Measurements from ENCODE around the gene AGBL2.
"Not testable (repeated sequence)": the region's sequence is repeated elsewhere in the genome, so short reads cannot be mapped to it uniquely, and the experiment has no call there.

Gene AGBL2

DNA sequence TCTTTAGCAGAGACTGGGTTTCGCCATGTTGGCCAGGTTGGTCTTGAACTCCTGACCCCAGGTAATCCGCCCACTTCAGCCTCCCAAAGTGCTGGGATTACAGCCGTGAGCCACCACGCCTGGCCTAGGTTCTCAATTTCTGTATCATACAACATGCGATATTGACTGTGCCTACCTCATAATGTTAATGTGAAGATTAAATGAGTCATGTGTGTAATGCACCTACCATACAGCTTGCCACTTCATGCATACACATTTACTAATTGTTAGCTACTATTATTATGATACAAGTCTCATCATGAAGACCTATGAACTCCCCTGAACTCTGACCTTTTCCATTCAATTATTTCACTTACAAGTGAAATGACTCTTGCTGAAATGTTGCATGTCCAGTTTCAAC is 25.7 kb downstream of the AGBL2 start:
- DNase-seq (ENCODE audit: low read depth): no peak

DNA sequence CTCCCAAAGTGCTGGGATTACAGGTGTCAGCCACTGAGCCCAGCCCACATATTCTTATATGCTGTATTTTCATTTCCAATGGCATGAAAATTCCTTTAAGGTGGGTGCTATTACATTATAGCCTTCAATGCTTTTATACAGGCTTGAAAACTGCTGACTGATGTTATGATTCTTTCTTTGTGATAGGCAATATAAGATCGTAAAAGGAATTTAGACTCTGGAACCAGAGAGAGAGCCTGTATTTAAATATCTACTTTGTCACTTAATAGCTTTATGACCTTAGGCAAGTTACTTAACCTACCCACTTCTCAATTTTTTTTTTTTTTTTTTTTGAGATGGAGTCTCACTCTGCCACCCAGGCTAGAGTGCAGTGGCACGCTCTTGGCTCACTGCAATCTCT is 26.2 kb downstream of the AGBL2 start:
- no peak for DNase-seq (ENCODE audit: low read depth)

DNA sequence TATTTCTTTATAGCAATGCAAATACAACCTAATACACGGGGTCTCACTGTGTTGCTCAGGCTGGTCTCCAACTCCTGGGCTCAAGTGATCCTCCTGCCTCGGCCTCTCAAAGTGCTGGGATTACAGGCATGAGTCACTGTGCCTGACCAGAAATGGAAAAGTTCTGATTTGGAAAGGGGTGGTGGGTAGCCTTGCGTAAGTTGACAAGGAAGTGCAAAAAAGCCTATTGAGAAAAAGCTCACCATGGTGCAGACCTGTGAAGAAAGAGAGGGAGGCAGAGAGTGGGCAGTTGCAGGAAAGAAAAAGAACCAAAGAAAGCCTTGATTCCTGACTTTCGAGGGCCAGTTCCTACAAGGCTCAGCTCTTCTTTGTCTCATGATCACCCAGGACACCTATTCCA is 27.1 kb downstream of the AGBL2 start:
- DNase-seq (ENCODE audit: low read depth): no peak

- DNase-seq (ENCODE audit: low read depth): not testable (repeated sequence)
Observed at GRCh38 chr11:47686704-47687103, 28.5 kb downstream of the AGBL2 start.

DNA sequence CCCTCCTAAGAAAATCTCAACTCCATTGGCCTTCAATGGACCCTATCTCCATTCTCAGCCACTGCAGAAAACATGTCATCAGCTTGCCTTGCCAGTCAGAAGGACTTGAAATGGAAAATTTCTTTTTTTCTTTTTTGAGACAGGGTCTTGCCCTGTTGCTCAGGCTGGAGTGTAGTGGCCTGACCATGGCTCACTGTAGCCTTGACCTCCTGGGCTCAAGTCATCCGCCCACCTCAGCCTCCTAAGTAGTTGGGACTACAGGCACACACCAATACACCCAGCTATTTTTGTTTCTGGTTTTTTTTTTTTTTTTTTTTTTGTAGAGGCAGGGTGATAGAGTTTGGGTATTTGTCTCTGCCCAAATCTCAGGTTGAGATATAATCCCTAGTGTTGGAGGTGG is 29.0 kb downstream of the AGBL2 start:
- no peak for DNase-seq (ENCODE audit: low read depth)

DNA sequence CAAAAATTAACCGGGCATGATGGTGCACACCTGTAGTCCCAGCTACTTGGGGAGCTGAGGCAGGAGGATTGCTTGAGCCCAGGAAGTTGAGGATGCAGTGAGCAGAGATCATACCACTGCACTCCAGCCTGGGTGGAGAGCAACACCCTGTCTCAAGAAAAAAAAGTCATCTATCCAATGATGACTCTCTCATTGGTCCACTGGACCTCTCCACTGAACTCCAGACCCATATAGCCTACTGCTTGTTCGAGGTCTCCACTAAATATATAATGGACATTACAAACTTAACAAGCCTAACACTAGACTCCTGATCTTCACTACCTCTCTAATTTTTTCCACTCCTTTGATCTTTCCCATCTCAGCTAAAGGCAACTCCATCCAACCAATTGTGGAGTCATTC is 39.3 kb downstream of the AGBL2 start:
- no peak for DNase-seq (ENCODE audit: low read depth)

DNA sequence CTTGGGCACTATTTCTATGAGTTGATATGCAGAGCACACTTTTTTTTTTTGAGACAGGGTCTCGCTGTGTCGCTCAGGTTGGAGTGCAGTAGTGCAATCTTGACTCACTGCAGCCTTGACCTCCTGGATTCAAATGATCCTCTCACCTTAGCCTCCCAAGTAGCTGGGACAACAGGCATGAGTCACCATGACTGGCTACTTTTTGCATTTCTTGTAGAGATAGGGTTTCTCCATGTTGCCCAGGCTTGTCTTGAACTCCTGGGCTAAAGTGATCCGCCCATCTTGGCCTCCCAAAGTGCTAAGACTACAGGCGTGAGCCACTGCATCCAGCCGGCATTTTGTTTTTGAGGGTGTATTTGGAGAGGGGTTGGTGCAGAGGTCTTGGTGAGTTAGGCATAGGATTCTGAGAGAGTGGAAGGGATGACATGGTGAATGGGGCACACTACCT is 42.9 kb downstream of the AGBL2 start:
- no peak for DNase-seq (ENCODE audit: low read depth)

DNA sequence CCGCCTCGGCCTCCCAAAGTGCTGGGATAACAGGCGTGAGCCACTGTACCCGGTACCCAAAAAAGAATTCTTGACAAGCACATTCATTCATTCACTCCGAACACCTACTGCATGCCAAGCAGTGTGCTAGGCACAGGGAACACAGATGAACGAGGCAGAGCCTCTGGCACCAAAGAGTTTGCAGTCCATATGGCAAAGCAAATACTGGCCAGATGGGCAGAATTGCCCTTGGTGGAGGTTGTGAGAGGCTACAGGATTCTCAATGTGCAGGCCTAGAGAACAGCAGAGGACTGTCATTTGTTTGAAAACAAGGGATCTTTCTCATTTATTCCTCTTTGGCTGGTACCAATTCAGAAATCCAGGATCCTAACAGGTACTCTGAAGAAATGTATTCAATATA is 45.3 kb downstream of the AGBL2 start:
- no peak for DNase-seq (ENCODE audit: low read depth)

DNA sequence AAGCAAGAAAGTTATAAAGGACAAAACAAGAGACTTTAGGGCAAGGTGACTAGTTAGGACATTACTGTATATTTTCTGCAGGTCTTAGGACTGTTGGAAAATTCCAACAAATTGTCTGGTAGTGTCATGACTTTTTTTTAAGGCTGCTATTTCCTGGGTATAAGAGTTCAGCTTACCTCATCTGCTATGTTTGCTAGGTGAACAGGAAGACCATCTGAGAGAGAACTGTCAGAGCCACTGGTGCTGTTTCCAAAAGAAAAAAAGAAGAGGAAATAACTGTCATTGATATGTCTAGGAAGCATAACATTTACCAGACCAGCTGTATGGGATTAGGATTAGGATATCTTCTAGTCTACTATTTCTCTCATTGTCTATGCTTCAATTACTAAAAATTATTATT is 46.5 kb downstream of the AGBL2 start:
- DNase-seq (ENCODE audit: low read depth): no peak

DNA sequence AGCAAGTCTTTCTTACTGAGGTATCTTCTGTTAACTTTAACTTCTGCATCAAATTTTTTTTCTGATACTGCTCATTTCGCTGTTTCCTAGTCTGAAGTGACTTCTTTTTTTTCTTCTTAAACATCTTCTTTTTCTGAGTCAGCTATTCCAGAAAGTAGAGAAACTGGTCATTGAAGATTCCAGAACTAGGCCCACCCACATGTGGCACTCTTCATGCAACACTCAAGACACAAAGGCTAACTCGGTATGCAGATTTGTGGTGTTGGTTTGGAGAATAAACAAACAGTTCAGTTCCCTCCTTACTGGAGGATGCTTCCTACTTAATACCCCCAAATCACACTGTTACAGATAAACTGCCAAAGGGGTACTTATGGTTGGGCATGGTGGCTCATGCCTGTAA is 47.6 kb downstream of the AGBL2 start:
- DNase-seq (ENCODE audit: low read depth): no peak

DNA sequence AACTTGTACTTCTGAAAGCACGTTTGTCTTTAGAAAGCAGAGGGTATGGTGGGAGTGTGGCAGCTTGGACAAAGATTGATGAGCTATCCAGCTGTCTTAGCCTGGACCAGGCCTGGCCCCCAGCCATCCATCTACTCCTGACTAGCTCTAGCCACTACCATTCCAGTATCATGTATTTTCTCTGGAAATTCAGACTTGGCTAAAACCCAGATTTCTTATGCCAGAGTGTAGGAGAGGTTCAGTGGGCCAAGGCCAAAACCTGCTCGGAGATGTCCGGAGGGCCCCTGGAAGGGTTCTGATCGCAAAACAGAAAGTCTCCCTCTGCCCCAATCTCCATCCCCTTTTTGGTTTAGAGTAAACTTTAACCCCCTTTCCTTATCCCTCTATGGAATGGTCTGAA is 48.0 kb downstream of the AGBL2 start:
- no peak for DNase-seq (ENCODE audit: low read depth)

- DNase-seq (ENCODE audit: low read depth): not testable (repeated sequence)
Observed at GRCh38 chr11:47664936-47665335, 50.2 kb downstream of the AGBL2 start.

- no peak for DNase-seq (ENCODE audit: low read depth)
Observed at GRCh38 chr11:47661245-47661644, 53.9 kb downstream of the AGBL2 start.

- no peak for DNase-seq (ENCODE audit: low read depth)
Observed at GRCh38 chr11:47659276-47659675, 55.9 kb downstream of the AGBL2 start.

GRCh38 chr11:47656260-47656885 is 58.8 kb downstream of the AGBL2 start:
- no peak for DNase-seq (ENCODE audit: low read depth)

DNA sequence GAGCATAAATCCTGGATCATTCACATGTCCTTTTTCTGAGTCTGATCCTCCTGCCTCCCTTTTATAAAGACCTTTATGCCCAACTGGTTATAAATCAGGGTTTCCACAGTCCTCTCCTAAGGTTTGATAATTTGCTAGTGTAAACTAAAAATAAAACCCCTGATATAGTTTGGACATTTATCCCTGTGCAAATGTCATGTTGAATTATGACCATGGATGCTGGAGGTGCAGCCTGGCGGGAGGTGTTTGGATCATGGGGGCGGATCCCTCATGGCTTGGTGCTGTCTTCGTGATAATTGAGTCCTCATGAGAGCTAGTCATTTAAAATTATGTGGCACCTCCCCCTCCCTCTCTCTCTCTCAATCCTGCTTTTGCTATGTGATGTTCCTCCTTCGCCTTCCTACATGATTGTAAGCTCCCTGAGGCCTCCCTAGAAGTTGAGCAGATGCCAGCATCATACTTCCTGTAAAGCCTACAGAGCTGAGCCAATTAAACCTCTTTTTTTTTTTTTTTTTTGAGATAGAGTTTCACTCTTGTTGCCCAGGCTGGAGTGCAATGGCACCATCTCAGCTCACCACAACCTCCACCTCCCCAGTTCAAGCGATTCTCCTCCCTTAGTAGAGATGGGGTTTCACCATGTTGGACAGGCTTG is 63.2 kb downstream of the AGBL2 start:
- no peak for DNase-seq (ENCODE audit: low read depth)

DNA sequence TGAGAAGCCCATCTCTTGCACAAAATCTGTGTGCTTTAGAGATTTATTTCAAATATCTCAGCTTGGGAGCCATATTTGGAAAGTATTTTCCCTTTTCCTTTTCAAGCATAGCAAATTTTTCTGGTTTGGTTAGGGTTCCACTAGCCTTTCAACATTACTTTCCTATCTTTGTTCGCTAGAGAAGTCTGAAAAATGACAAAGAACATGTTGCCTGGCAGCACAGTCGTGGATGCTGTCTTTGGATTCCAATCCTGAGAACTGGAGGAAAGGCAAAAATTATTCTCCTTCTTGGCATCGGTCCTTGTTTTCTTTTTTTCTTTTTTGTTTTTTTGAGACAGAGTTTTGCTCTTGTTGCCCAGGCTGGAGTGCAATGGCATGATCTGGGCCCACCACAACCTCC is 65.9 kb downstream of the AGBL2 start:
- DNase-seq (ENCODE audit: low read depth): no peak

GRCh38 chr11:47646019-47646418 is 69.2 kb downstream of the AGBL2 start:
- no peak for DNase-seq (ENCODE audit: low read depth)

DNA sequence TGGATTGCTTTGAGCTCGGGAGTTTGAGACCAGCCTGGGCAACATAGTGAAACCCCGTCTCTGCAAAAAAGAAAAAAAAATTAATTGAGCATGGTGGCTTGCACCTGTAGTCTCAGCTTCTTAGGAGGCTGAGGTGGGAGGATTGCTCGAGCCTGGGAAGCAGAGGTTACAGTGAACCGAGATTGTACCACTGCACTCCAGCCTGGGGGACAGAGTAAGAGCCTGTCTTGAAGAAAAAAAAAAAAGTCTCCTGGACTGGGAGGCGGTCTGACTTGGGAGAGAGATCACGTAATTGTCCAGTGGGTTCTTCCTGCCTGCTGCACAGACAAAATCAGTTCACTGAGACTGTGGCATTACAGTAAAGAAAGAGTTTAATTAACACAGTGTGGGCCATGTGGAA is 69.7 kb downstream of the AGBL2 start:
- DNase-seq (ENCODE audit: low read depth): no peak

GRCh38 chr11:47642099-47642855 is 72.9 kb downstream of the AGBL2 start, which contains the start of gene MTCH2:
MTCH2 (minus strand) TSS chr11:47642559; CDS start chr11:47642465, 94 bp downstream.
- DNase-seq (ENCODE audit: low read depth): peak; percentile 96

DNA sequence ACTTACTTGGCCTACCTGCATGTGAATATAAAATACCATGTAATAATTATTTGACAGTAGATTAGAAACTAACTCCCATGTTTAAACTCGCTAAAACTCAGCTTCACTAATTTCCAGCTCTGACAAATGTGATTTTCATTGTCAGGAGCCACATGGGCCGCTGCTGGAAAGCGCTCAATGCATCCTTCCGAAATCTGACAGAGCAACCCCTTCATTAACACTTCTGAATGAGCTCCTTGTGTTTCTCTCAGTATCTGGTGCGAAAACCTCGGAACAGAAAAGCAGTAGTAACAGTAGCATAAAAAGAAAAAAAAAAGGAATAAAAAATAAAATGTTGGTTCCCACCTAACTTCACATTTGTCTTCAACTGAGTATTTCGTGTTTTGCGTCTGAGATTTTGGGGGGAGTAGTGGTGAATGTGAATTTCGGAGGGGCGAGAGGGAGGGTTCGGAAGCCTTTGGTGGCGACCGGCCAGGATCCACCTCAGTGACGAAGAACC is 73.5 kb downstream of the AGBL2 start:
- DNase-seq (ENCODE audit: low read depth): no peak

DNA sequence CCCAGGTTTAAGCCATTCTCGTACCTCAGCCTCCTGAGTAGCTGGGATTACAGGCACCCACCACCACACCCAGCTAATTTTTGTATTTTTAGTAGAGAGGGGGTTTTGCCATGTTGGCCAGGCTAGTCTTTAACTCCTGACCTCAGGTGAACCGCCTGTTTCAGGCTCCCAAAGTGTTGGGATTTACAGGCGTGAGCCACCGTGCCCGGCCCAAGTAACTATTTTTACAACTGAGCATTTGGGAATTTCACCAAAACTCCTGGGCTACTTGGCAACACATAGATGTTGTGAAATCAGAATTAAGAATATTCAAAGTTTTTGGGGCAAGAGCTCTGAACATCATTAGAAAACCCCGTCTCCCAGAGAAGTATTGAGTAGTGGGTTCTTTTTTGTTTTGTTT is 74.7 kb downstream of the AGBL2 start:
- DNase-seq (ENCODE audit: low read depth): not testable (repeated sequence)

DNA sequence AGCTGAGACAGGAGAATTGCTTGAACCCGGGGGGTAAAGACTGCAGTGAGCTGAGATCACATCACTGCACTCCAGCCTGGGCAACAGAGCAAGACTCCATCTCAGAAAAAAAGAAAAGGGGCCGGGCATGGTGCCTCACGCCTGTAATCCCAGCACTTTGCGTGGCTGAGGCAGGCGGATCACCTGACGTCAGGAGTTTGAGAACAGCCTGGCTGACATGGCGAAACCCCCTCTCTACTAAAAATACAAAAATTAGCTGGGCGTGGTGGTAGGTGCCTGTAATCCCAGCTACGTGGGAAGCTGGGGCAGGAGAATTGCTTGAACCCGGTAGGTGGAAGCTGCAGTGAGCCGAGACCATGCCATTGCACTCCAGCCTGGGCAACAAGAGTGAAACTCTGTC is 78.8 kb downstream of the AGBL2 start:
- DNase-seq (ENCODE audit: low read depth): not testable (repeated sequence)
